Effector memory CD4-positive, alpha-beta T cell (primary cell): Measurements from ENCODE around the gene CMTM6.

Experiments
- DNase-seq, 3 donors: peaks; one replicate each; pipeline ENCODE4 v3.0.0-alpha.2; 2020
- H3K27ac ChIP-seq: 2 replicates; pipeline ENCODE4 v1.7.0; 2013; ENCODE audit warnings: mild to moderate bottlenecking, low read length, moderate library complexity; ENCODE audit not compliant: insufficient read depth, poor library complexity, severe bottlenecking
- H3K27me3 ChIP-seq: replicated peaks from 2 replicates; pipeline ENCODE4 v1.7.0; 2013; ENCODE audit warnings: mild to moderate bottlenecking, low read length; ENCODE audit not compliant: insufficient read depth, control insufficient read depth, poor library complexity, severe bottlenecking
- H3K36me3 ChIP-seq: 2 replicates; pipeline ENCODE4 v1.7.0; 2013; ENCODE audit warnings: mild to moderate bottlenecking, low read length, moderate library complexity; ENCODE audit not compliant: control insufficient read depth, insufficient read depth
- H3K4me1 ChIP-seq: 2 replicates; pipeline ENCODE4 v1.7.0; 2013; ENCODE audit warnings: low read length, mild to moderate bottlenecking; ENCODE audit not compliant: control insufficient read depth, insufficient read depth, poor library complexity, severe bottlenecking
- H3K4me3 ChIP-seq: 2 replicates; pipeline ENCODE4 v1.7.0; 2013; ENCODE audit warnings: low read length, low read depth, mild to moderate bottlenecking; ENCODE audit not compliant: insufficient read depth, poor library complexity, severe bottlenecking
- H3K9me3 ChIP-seq: 2 replicates; pipeline ENCODE4 v1.7.0; 2013; ENCODE audit warnings: mild to moderate bottlenecking, low read length, moderate library complexity; ENCODE audit not compliant: control insufficient read depth

The CMTM6 gene

GRCh38 chr3:32437896-32438295 lies 64.8 kb downstream of the CMTM6 start:
- peaks cover 29% of the 10 kb centered on the region for H3K4me1 ChIP-seq

DNA sequence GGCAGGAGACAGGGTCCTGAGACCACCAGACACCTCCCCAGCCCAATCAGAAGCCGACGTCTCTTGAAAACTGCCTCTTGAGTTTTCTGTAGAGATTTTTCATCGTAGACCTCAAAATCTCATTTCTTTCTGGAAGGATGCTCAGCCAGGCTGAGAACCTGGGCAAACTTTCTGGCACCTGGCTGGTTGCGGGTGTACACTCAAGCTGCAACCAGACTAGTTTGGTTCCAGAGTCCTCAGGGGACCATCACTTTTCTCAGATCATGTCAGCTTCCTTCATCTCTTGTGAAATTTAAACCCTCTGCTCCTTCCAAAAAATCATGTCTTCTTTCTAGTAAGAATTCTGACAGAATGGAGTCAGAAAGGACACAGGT lies 65.8 kb downstream of the CMTM6 start:
- Histone ChIP-seq H3K9me3 (no peaks in the 10 kb centered on the region), H3K27ac (no peak overlapping the region), H3K27me3 (no peaks in the 10 kb centered on the region), H3K4me3 (no peak overlapping the region), H3K4me1 (peaks cover 39% of the 10 kb centered on the region), H3K36me3 (peaks cover 3% of the 10 kb centered on the region)
- no peak for DNase-seq

More at GRCh38 chr3:32437896-32438295, 64.8 kb downstream of the CMTM6 start:
- DNase-seq: no peak
- peaks cover 5% of the 10 kb centered on the region for H3K36me3 ChIP-seq
- no peaks in the 10 kb centered on the region for H3K9me3 ChIP-seq
- no peak overlapping the region for H3K27ac ChIP-seq
- no peaks in the 10 kb centered on the region for H3K27me3 ChIP-seq
- H3K4me3 ChIP-seq: no peak overlapping the region

DNA sequence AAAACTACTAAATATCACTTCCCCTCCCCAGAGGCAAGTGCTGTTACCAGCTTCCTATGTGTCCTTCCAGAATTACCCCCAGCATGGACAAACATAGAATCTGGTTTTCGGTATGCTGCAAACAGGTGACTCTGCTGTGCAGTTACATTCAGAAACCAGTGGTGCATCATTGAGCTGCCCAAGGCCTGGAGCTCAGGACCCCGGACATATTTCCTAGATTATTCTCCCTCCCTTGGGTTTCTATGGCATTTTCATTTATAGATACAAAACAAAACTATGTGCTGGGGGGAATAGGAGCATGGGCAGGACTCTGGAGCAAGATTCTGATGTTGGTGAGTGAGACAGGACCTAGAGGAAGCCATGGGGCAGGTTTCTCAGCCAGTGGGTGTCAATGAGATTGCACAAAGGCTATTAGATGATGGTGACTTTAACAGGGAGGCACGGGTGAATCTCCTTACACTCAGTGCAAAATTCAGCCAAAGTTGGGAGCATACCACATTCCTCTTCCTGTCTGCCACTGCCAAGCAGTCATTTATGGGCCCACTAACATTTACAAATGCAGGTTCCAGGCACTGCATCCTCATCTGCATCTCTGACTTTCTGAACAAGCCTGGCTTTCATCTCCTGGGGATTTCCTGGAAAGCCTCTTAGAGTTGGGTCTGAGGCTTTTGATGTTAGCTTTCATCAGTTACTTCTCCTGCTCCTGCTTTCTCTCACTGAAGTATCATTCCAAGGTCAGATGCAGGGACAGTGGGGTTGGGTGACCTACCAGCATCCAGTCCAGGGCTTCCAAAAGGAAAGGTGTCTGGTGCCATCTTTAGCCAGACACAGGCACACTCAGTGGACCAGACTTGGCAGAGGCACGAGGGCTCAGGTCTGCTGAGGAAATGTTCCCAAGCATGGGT lies 66.5 kb downstream of the CMTM6 start:
- no peak for DNase-seq
- H3K27me3 ChIP-seq: no peaks in the 10 kb centered on the region
- H3K9me3 ChIP-seq: no peaks in the 10 kb centered on the region
- peaks cover 46% of the 10 kb centered on the region for H3K4me1 ChIP-seq
- no peak overlapping the region for H3K4me3 ChIP-seq
- no peaks in the 10 kb centered on the region for H3K36me3 ChIP-seq
- H3K27ac ChIP-seq: no peak overlapping the region

DNA sequence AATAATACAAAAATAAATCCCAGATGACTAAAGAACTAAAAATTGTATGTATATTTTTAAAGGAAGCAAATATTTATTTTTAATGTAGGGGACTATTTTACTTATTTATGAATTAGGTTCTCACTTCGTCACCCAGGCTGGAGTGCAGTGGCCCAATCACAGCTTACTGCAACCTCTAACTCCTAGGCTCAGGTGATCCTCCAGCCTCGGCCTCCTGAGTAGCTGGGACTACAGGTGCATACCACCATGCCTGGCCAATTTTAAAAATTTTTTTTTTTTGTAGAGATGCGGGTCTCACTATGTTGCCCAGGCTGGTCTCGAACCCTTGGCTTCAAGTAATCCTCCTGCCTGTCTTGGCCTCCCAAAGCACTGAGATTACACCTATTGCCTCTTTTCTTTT lies 68.4 kb downstream of the CMTM6 start:
- Histone ChIP-seq H3K36me3 (no peaks in the 10 kb centered on the region), H3K4me1 (peaks cover 56% of the 10 kb centered on the region), H3K9me3 (no peaks in the 10 kb centered on the region), H3K27me3 (no peaks in the 10 kb centered on the region), H3K4me3 (no peak overlapping the region), H3K27ac (peak overlapping the region; percentile 74)
- no peak for DNase-seq

GRCh38 chr3:32432711-32433530 lies 69.7 kb downstream of the CMTM6 start:
- DNase-seq: no peak
- peak overlapping the region; percentile 14 for H3K4me3 ChIP-seq

GRCh38 chr3:32432045-32432710 lies 70.5 kb downstream of the CMTM6 start:
- Histone ChIP-seq H3K27ac (peak overlapping the region; percentile 74), H3K4me3 (peak overlapping the region; percentile 14), H3K4me1 (peaks cover 68% of the 10 kb centered on the region), H3K9me3 (no peaks in the 10 kb centered on the region), H3K27me3 (no peaks in the 10 kb centered on the region), H3K36me3 (no peaks in the 10 kb centered on the region)
- no peak for DNase-seq

More at GRCh38 chr3:32432711-32433530, 69.7 kb downstream of the CMTM6 start:
- peaks cover 61% of the 10 kb centered on the region for H3K4me1 ChIP-seq
- H3K9me3 ChIP-seq: no peaks in the 10 kb centered on the region
- H3K36me3 ChIP-seq: no peaks in the 10 kb centered on the region
- no peaks in the 10 kb centered on the region for H3K27me3 ChIP-seq
- peak overlapping the region; percentile 74 for H3K27ac ChIP-seq

DNA sequence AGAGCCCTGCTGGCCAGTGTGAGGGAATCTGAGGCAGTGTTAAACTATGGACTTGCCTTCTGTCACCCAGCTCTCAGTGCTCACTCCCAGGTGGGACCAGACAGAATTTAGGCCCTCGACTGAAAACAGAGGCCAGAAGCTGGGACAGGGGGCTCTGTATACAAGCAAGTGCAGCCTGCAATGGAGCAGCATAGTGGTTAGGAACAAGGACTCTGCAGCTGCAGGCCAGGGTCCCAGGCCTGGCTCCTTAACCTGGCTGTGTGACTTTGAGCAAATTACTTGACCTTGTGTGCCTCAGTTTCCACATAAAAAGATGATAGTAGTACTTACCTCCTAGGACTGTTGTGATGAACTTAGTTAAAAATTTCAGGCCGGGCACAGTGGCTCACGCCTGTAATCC lies 71.2 kb downstream of the CMTM6 start:
- peaks cover 64% of the 10 kb centered on the region for H3K4me1 ChIP-seq
- H3K4me3 ChIP-seq: no peak overlapping the region

More for the DNA sequence above, 71.2 kb downstream of the CMTM6 start:
- no peak for DNase-seq
- H3K27me3 ChIP-seq: no peaks in the 10 kb centered on the region
- H3K27ac ChIP-seq: peak overlapping the region; percentile 74
- H3K36me3 ChIP-seq: no peaks in the 10 kb centered on the region
- no peaks in the 10 kb centered on the region for H3K9me3 ChIP-seq
